AG08395 (cell line): ENCODE data around the gene LAD1.

Experiments used
- DNase-seq: peaks from one replicate; pipeline ENCODE4 v3.0.0; 2012; ENCODE audit warnings: mixed read lengths, low spot score

Gene LAD1

GRCh38 chr1:201361652-201362504 is 37.2 kb downstream of the LAD1 start:
- DNase-seq = peak; percentile 86

- DNase-seq = no peak
Observed at GRCh38 chr1:201360901-201361651, 38.0 kb downstream of the LAD1 start.

- DNase-seq = no peak
Observed at GRCh38 chr1:201360486-201360885, 38.6 kb downstream of the LAD1 start.

GRCh38 chr1:201359873-201360210 is 39.3 kb downstream of the LAD1 start:
- DNase-seq = no peak

- DNase-seq = no peak
Observed at GRCh38 chr1:201359031-201359872, 39.9 kb downstream of the LAD1 start.

GRCh38 chr1:201358596-201358995 is 40.5 kb downstream of the LAD1 start:
- DNase-seq = no peak

GRCh38 chr1:201357636-201358348 is 41.3 kb downstream of the LAD1 start:
- DNase-seq = no peak

- DNase-seq = no peak
Observed at GRCh38 chr1:201357211-201357610, 41.9 kb downstream of the LAD1 start.

GRCh38 chr1:201356701-201357100 is 42.4 kb downstream of the LAD1 start:
- DNase-seq = no peak

- no peak for DNase-seq
Observed at GRCh38 chr1:201356236-201356635, 42.9 kb downstream of the LAD1 start.

- DNase-seq = no peak
Observed at GRCh38 chr1:201355471-201355870, 43.7 kb downstream of the LAD1 start.

- no peak for DNase-seq
Observed at GRCh38 chr1:201354901-201355295, 44.2 kb downstream of the LAD1 start.

- no peak for DNase-seq
Observed at GRCh38 chr1:201354151-201354900, 44.8 kb downstream of the LAD1 start.

- no peak for DNase-seq
Observed at GRCh38 chr1:201353186-201353940, 45.8 kb downstream of the LAD1 start.

- DNase-seq = no peak
Observed at GRCh38 chr1:201351617-201352016, 47.5 kb downstream of the LAD1 start.

- DNase-seq = no peak
Observed at GRCh38 chr1:201350884-201351283, 48.2 kb downstream of the LAD1 start.

GRCh38 chr1:201350361-201350725 is 48.8 kb downstream of the LAD1 start:
- no peak for DNase-seq

GRCh38 chr1:201349092-201349491 is 50.0 kb downstream of the LAD1 start:
- DNase-seq = no peak

- peak; percentile 81 for DNase-seq
Observed at GRCh38 chr1:201348211-201348566, 50.9 kb downstream of the LAD1 start.

- no peak for DNase-seq
Observed at GRCh38 chr1:201347498-201348210, 51.5 kb downstream of the LAD1 start.
